Stimulated activated CD4-positive, alpha-beta T cell treated with anti-CD3 and anti-CD28 coated beads, Interleukin-15, amount 100 ng/mL, for 1 hour (primary cell): ENCODE data around the gene DNAJB8.

Source experiments
- DNase-seq, 2 donors: peaks; one replicate each; pipeline ENCODE4 v3.0.0-alpha.2; 2020; ENCODE audit warnings: low read depth in 1 of 2, low spot score in 1 of 2

DNAJB8 gene

DNA sequence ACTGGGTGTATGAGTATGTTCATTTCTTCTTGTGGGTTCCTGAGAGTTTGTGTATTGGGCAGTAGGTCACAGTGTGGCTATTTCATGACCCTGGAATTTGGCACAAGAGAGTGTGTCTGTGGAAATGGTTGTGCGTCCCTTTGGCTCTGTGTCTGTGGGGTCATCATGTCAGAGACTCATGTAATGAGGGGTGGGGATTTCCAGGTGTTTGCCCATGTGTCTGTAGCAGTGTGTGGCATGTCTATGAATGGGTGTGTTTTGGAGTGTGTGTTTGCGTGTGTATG lies 27.6 kb upstream of the DNAJB8 start:
- DNase-seq: no peak

DNA sequence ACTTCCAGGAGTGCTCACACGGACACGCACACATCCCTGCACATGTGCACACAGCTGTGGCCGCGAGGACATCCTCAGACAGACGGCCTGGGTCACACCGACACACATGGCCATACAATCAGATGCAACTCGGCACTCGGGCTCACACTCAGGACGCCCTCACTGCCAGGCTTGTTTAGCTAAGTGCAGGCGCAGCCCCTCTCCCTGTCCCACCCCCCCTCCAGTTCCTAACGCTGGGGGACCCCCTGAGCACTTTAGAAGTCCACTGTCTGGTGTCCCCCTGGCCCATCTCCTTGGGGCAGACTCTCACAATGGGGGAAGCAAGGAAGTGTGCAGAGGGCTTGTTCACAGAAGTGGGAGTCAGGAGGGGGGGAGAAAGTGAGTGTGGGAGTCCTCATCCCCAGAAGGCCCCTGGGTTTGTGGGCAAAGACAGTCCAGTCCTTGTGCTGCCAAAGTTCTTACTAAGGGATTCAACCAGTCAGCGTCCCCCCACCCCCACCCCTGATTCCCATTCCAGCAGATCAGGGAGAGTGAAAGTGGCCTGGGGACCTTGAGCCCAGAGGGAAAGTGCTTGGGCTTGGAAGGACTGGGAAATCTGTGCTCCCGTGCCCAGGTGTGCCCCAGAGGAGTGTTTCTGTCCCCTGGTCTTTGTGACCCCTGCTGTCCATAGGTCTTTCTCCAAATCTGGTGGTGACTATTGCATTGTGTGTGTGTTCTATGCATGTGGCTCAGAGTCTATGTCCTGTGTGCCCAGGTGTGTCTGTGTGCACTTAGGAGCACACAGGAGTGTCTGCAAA lies 27.1 kb upstream of the DNAJB8 start:
- DNase-seq: no peak

DNA sequence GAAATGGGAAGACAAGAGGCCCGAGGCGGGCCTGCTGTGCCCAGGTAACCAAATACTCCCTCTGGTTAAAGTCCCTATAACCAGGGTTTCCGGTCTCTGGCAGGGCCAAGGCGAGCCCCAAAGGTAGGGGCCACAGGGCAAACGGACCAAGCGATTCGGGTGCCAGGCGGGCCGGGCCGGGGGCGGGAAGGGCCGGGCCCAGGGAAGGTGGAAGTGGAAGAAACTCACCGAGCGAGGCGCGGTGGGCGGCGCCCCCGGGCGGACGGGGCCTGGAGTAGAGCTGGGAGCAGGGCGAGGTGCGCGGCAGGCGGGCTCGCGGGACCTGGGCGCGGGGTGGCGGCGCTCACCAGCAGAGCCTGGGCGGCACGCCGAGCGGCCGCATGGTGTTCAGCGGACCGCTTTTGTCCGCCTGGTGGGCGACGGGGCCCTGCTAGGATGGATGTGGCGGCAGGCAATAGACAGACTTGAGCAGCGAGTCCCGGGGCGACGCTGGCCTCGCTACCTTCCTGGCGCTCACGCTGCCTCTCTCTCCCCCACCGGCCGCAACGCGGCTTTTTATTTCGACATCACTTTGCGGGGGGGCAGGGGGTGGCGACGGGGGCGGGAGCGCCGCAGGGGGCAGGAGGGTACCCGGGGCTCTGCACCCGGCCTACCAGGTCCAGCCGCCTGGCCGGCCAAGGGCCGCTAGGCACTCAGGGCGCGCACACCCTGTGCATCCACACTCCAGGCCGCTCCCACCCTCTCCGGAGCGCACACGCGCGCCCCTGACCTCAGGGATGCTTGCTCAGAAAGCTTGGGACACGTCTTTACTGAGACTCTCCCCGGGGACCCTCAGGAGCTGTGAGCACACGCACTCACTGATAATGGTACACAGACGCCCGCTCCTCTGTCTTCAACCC lies 26.2 kb upstream of the DNAJB8 start, which contains the start of gene GATA2:
TSS of gene GATA2 (minus strand) at position 531 of the 899 bp plus-strand sequence. CDS start 6,170 bp downstream, outside the sequence.
- DNase-seq: no peak

DNA sequence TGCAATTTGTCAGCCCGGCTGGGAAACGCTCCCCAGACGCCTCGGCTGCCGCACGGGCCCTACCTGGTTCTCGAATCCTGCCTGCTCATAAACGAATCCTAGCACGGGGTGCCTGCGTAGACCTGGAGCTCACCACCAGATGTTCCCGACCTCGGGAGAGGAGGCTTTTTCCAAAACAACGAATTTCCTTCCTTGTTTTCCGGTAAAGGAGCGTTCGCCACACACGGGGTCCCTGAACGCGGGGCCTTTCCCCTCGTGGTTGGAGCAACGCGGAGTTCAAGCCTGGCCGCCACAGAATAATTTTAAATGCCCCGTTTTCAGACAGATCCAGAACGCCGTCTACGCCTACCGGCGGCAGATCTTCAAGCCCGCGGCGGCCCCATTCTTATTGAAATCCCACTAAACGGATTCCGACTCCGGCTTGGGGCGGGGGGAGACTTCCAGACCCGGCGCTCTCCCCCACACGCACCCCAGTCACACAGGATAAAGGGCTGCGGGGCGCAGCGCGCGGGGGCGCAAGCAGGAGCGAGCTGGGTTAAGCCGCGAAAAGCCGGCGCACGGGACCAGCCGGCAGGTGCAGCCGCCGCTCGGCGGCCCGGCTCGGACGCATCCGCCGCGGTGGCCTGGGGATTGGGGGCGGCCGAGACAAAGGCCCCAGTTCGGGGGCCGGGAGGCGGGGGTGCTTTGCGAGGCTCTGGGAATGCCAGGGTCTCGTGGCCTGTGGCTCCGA lies 25.4 kb upstream of the DNAJB8 start:
- DNase-seq: no peak

DNA sequence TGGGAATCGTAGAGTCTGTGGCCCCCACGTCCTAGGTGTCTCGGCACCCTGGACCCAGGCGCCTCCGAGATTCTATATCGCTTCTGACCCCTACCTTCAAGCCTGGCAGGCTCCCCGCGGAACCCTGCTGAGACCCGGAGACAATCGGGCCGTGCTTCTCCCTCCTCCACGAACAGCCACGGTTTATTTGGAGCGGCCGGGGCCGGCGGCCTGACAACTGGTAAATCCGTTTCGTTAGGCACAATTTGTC lies 24.9 kb upstream of the DNAJB8 start:
- DNase-seq: no peak

DNA sequence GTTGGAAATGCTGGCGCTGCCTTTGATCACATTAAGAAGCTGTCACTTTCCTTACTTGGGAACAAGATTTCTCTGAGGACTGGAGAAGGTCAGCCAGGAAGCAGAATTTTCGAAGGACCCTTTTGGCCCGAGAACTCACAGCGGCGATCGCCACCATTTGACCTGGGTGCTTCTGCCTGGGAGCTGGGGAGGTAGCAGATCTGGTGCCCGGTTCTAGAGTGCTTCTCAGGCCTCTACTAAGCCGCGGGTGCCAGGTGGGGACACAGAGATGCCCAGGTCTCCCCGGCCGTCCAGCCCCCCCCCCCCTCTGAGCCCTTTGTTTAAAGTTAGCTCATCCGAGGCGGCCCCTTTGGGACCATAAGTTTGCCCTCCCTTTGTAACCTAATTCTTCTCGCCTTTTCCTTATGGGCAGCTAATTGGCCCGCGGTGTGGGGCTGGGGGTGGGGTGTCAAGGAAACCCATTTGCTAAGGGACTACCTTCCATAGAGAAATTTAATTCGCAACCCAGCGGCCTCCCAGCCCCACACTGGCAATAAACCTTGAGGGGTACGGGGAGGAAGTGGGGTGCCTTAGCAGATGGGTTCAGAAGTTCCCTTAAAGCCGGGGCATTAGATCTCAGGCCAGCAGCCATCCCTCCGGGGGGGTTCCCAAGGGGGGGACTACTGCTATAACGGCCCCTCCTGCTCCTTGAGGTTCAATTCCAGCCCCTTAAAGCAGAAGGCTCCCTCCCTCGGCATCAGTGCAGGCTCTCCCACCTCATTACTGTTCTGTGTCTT lies 24.4 kb upstream of the DNAJB8 start:
- no peak for DNase-seq

DNA sequence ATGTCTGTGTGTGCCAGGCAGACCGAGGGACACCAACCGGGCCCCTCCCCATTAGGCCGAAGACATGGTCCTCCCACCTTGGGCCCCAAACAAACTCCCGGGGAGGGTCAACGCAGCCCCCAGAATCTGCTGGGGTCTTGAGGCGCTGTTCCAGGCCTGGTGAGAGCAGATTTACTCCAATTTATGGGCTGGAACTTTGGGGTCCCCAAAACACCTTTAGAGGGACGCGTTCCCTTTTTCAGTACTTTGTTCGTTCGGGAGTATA lies 23.9 kb upstream of the DNAJB8 start:
- DNase-seq: no peak

DNA sequence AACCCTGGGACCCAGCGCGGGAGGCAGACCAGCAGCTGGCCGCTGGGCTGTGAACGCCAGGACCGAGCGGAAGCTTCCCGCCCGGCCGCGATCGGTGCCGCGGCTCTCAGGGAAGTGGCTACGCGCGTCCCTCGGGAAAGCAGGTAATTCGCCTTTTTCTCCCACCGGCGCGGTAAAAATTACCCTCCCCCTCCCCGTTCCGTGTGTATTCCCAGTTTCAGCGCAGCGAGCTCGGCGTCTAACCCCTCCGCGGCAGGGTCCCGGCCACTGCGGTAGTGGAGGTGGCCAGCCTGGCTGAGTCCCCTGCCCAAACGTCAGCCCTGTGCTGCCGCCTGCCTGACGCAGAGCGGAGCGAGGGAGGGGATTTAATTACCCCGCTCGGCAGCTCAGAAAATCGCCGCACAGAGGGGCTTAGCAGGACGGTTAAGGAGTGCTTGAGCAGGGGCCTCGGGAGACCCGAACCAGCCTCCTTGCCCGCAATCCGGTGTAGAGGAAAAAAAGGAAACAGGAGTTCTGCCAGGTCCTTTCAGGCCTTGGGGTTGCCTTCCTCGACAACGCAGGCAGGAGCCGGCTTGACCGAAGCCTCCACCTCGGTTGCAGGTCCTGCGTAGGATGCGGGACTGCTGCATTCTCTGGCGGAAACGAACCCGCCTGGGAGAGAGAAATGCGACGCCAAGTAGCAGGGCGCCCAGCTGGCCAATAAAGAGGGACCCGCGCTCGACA lies 23.4 kb upstream of the DNAJB8 start:
- no peak for DNase-seq

DNA sequence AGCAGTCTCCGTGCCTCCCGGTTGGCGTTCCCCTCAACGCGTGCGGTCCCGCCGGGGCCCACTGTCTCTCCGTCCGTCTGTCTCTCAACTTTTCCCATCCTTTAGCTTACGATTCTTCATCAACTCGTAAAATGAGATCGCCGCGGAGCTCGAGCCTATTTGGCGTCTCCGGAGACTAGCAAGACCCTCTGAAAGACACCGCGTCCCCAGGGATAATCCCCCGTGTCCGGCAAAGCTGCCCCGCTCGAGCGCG lies 22.9 kb upstream of the DNAJB8 start:
- no peak for DNase-seq

DNA sequence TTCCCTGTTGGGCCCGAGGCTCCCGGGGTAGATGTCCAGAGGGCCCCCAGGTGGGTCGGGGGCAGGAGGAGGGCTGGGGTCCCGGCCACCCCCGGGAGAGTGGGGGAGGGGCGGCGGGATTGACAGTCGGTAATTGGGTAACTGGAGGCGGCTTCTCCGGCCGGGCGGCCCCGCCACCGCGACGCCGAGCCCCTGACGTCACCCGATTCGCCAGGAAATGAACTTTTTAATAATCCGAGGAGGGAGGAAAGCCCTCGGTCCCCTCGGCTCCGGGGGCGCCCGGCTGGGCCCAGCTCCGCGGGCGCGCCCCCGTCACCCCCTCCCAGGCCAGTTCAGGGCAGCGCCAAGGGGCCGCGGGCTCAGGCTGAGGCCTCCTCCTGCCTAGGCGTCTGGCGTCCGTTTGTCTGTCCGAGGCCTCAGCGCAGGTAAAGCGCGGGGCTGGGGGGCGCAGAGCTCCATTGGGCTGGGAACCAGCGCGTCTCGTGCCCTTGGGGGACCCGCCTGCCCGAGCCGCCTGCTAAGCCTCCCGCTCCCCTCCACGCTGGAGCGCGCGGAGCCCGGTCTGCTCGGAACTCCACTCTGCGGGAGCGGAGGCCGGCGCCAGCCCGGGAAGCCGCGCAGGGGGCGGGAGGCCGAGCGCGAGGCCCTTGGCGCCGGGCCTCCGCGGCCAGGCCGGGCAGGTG lies 22.4 kb upstream of the DNAJB8 start:
- no peak for DNase-seq

DNA sequence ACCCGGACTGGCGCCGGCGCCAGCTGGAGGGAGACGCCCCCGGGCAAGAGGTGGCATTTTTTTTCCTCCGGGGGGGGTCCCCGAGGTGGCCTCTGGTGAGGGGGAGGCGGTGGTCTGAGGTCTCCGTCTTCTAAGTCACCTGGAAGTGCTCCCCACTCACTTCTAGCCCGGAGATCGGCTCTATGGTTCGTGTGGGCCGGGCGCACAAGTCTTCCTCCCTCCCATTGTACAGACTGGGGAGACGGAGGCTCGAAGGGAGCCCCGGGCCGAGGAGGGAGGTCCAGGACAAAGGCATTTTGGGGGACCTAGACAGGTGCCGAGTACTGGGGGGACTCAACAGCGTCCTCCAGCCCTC lies 21.9 kb upstream of the DNAJB8 start:
- no peak for DNase-seq

DNA sequence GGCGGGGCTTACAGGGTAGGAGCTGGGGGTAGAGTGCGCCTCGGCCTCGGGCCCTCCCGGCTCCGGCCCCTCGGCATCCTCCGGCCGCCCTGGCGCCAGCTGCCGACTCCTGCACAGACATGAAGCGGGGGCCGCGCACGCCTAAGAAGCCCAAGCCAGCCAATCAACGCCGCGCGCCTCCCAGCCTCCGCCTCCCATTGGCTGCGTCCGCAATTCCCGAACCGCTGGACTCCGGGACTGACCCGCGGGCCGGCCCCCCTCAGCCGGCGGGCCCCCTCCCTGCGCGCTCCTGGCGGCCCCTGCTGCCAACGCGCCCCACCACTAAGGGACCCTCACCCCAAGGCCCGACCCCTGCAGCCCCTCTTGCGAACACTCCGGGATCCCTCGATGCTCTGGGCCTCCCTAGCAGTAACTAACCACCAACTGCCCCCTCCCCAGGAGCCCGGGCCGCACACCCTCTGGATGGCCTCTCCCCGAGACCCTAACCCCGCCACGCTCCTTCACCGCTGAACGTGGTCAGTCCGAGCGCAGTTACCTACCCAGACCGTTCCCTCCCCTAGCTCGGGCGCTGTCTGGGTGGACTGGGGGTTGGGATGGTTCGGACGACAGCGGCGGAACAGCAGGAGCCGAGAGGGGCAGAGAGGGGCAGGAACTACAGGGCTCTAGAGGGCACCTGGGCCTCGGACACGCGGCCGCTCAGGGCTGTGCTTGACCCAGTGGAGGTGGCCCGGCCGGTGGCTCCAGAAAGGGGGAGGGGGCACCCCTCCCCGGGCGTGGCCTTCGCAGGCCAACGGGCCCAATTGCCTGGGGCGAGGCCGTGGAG lies 21.3 kb upstream of the DNAJB8 start:
- DNase-seq: no peak

DNA sequence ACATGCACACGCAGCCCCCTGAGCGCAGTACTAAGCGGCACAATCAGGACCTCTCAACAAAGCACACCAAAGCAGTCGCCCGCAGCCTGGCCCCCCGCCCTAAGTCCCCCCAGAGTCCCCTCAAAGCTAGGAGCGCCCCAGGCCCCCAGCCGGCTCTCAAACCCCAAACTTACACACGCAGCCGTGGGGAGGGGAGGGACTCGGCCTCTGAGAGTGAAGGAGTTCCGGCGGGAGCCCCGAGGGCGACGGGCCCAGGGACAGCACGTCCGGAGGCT lies 20.8 kb upstream of the DNAJB8 start:
- no peak for DNase-seq

DNA sequence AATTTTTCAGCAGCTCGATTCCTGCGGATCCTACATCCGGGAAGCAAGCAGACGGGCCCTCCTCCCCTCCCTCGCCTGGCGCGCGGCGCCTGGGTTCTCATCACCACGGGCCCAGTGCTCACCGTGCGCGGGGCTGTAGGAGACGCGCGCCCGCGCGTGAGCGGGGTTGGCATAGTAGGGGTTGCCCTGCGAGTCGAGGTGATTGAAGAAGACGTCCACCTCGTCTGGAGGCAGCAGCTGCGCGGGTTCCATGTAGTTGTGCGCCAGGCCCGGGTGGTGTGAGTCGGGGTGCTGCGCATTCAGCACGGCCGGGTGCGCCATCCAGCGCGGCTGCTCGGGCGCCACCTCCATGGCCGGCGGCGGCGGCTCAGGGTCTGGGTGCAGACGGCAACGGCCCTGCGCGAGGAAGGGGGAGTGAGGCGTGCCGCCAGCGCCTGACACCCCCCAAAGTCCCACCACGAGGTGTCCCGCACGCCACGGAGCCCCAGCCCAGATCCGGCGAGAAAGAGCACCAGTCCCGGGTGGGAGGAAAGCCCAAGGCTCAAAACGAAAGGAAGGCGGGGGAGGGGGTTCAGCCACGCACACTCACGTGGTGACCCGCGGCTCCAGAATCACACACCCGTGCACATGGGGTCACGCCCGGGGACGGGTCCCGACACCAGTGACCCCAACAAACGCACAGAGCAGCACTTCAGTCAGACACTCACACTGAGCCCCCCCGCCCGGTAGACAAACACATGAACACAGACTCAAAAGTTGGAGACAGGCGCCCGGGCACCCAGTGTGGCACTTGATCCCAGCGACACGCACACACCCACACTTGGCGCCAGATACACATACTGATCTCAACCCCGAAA lies 20.2 kb upstream of the DNAJB8 start:
- no peak for DNase-seq

DNA sequence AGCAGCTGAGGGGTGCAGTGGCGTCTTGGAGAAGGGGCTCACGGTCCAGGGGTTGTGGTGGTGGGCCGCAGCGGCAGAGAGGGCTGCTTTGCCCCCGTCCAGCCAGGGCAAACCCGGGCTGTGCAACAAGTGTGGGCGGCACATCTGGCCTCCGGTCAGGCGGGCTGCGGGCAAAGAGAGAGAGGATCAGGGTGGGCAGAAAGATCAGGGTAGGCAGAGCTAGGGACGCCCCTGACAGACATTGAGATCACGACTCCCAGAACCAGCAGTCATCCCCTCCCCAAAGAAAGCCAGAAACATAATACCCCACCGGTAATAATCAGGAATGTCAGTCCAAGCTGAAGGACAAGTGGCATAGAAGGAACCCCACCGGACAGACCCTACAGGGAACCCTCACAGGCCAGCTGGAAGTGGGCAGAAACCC lies 19.5 kb upstream of the DNAJB8 start:
- DNase-seq: no peak

DNA sequence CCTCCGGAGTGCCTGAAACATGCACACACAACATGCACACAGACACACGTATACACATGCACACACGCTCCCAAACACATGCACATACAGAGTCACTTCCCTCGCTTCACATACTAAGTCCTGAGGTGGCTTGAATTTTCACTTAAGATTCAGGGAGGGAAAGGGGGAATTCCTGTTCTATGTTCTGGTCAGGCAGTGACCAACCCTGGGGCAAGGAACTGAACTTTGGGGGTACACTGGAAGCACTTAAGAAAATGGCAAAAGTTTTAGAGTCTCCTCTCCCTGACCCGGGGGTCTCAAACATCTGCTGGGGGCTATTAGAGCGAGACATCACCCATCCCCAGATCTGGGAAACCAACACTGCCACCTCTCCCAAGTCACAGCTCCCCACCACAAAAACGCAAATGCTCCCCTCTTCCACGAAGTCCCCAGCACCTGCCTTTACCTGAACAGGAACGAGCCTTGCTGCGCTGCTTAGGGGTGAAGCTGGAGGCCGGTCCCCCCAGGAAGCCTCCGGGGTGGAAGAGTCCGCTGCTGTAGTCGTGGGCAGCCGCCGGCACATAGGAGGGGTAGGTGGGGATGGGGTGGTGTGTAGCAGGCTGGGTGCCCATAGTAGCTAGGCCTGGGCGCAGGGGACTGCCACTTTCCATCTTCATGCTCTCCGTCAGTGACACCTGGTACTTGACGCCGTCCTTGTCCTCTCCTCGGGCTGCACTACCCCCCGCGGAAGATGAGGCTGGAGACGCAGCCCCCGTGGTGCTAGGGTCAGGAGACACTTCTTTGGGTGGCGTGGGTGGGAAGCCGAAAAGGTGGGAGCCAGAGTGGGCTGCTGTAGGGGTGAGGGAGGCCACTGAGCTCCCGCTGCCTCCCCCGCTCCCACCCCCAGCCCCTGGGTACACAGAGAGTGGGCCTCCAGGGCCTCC lies 18.9 kb upstream of the DNAJB8 start:
- DNase-seq: no peak

DNA sequence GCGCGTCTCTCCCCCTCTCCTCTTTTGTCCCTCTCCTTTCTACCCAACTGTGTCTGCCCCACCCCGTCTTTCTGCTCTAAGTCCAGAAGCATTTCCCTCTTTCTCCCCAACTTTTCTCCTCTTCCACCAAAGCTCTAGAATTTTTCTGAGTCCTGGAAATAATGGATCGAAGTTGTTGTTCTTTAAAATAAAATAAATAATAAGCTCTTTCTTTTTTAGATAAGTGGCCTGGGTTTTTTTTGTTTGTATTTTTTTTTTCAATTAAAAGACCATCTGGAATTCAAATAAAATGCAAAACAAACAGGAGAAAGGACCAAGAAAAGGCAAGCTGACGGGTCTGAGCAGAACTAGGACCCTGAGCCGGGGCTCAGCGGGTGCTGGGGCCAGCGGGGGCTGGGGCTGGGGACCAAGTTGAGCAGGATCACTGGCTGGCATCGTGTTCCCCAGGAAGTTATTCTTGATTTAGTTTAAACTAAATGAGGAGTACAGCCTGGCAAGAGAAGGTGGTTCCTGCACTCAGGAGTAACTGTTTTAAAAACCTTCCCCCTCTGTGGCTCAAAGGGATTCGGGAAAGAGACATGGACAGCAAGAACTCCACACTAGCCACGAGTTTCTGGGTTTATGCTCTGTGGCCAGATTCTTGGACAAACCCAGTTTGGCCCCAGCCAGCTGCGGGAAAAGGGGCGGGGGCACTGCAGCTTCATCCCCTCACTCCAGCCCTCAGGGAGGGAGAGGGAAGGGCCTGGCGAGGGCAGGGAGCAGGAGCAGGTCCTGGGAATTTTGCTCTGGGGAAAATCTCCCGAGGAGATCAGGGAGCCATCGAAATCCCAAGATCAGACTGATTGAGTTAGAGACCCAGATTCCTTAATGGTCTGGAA lies 18.0 kb upstream of the DNAJB8 start:
- DNase-seq: no peak
